Uterus (tissue), 2 donors: Measurements from ENCODE around the gene ELOVL1.
"Not testable (repeated sequence)": the region's sequence is repeated elsewhere in the genome, so short reads cannot be mapped to it uniquely, and the experiment has no call there.

Source experiments
- CTCF ChIP-seq, 4 experiments: fragments of 200-600 bp in 2 of 4; fragments of 450-650 bp in 2 of 4; sonication (generic) in 2 of 4; IDR thresholded peaks; one replicate each; pipeline ENCODE4 v1.5.1; 2016 to 2019; ENCODE audit warnings: antibody characterized with exemption in 4 of 4, mild to moderate bottlenecking in 2 of 4, moderate library complexity in 1 of 4
- POLR2A ChIP-seq, 2 donors: fragments of 450-650 bp; IDR thresholded peaks; one replicate each; pipeline ENCODE4 v1.6.1; 2016; ENCODE audit warnings: antibody characterized with exemption in 2 of 2, mild to moderate bottlenecking in 1 of 2, moderate library complexity in 1 of 2

DNA sequence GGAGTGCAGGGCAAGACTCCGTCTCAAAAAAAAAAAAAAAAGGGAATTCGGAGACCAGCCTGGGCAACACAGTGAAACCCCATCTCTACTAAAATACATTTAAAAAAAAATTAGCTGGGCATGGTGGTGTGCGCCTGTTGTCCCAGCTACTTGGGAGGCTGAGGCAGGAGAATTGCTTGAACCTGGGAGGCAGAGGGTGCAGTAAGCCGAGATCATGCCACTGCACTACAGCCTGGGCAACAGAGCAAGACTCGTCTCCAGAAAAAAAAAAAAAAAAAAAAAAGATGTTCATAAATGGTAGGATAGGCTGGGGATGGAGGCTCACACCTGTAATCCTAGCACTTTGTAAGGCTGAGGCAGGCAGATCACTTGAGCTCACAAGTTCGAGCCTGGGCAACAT lies 2.0 kb upstream of the ELOVL1 start:
- not testable (repeated sequence) for TF ChIP-seq CTCF, POLR2A (IDR thresholded peaks at IDR 0.05)
